NCI-H1417 (cell line): ENCODE data around the gene MMP24OS.
"Not testable (repeated sequence)": the region's sequence is repeated elsewhere in the genome, so short reads cannot be mapped to it uniquely, and the experiment has no call there.

Experiments
- DNase-seq, 3 experiments: peaks; one replicate each; lab custom pipeline; 2025; lab: John Stamatoyannopoulos, UW

Gene MMP24OS

DNA sequence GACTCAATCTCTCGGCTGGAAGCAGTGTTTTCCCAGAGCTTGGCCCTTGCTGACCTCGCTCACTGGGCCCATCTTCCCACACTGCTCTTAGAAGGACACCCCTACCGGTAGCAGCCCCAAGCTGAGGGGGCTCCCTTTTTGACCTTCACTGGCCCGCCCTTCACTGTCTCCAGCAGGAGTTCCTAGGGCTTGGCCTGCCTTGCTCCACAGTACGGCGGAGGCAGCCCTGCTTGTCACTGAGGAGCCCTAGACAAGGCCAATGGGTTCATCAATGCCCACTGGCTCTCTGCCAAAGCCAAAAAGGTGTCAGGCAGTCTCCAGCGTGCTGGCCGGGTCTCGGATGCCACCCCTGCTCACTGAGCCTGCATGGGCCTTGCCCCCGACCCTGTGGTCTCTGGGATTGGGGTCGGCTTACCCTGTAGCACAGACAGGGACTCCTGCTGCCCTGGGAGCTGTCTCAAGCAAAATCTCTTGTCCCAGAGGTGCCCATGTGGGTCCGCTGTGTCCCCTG lies 2.1 kb downstream of the MMP24OS start:
- no peak for DNase-seq

DNA sequence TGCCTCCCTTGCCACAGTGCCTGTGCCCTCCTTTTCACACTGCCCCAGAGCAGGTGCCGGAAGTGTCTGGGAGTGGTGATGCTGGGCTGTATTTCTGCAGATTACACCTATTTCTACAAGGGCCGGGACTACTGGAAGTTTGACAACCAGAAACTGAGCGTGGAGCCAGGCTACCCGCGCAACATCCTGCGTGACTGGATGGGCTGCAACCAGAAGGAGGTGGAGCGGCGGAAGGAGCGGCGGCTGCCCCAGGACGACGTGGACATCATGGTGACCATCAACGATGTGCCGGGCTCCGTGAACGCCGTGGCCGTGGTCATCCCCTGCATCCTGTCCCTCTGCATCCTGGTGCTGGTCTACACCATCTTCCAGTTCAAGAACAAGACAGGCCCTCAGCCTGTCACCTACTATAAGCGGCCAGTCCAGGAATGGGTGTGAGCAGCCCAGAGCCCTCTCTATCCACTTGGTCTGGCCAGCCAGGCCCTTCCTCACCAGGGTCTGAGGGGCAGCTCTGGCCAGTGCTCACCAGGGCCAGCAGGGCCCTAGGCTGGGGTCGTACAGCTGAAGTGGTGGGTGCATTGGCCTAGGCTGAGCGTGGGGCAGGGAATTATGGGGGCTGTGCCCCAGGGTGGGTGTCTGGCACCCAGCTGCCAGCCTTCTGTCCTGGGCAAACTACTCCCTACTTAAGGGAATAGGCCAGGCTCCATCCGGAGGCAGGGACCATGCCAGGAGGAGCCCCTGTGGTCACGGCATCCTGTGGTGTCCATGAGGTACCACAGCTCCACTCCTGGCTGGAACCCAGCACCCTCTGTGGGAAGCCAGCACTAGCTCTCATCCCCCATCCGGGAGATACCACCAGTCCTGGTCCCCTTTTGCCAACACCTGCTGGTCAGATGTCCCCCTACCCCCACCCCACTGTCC lies 3.5 kb downstream of the MMP24OS start:
- DNase-seq, result no peak

DNA sequence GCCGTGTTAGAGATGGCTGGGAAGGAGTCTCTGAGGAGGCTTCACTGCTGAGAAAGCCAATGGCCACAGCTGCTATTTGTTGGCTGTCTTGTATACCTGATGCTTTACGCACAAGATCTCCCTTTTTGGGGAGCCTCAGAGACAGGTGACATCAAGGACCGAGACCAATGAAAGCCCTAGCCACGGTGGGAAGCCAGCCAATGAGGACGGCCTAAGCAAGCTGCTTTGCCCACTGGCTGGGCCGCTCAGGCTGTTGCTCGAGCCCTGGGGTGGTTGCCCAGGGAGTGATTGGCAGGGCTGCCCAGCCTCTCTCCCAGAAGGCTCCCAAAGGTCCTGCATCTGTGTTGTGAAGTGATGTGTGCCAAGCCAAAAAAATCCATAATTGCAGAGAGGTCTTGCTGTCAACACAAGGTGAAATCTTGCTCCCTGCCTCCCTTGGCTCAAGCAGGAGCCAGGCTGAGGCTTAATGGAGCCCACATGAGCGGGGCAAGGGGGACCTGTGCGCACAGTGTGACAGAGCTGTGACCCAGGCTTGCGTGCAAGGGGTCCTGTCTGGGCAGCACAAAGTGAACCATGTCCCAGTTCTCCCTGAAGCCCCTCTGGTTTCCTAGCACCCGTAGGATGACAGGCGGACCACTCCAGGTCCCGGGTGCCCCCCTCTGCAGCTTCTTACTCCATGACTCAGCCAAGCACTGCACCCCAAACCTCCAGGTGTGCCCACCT lies 4.3 kb downstream of the MMP24OS start:
- DNase-seq, result no peak

DNA sequence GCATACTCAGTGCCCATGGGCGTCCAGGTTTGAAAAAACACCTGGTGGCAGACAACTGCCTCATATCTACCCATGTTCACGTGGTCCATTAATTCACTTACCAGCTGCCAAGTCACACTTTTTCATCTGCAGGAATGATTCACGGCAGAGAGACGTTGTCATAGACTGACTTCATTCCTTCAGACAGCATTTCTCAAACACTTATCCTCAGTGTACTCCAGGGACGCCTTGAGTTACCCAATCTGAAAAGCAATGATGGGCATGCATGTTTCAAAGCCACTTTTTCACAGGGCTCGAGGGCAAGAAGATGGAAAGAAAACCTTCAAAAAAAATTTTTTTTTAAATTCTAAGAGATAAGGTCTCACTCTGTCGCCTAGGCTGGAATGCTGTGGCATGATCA lies 6.0 kb downstream of the MMP24OS start:
- no peak for DNase-seq

DNA sequence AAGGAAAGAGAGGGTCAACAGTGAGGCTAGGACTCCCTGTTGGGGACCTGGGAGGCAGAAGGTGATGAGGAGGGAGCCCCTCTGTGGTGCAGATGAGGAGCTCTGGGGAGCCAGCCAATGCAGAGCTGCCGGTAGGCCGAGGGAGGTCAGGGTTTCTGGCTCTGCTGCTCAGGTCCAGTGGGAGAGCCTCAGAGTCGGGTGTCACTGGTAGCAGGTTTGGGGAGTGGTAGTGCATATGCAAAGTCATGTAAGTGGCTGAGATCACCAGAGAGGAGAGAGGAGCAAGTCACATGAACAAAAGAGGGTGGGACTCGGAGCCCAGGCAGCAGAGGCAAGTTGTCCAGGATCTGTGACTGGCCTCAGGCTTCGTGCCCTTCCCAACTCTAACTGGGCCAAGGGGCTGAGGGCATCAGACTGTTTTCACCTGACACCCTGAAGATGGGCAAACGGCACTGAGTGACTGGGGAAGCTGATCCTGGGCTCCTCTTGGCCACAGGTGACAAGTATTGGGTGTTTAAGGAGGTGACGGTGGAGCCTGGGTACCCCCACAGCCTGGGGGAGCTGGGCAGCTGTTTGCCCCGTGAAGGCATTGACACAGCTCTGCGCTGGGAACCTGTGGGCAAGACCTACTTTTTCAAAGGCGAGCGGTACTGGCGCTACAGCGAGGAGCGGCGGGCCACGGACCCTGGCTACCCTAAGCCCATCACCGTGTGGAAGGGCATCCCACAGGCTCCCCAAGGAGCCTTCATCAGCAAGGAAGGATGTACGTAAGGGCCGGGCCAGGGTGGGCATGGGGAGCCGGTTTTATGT lies 6.6 kb downstream of the MMP24OS start:
- no peak for DNase-seq

DNA sequence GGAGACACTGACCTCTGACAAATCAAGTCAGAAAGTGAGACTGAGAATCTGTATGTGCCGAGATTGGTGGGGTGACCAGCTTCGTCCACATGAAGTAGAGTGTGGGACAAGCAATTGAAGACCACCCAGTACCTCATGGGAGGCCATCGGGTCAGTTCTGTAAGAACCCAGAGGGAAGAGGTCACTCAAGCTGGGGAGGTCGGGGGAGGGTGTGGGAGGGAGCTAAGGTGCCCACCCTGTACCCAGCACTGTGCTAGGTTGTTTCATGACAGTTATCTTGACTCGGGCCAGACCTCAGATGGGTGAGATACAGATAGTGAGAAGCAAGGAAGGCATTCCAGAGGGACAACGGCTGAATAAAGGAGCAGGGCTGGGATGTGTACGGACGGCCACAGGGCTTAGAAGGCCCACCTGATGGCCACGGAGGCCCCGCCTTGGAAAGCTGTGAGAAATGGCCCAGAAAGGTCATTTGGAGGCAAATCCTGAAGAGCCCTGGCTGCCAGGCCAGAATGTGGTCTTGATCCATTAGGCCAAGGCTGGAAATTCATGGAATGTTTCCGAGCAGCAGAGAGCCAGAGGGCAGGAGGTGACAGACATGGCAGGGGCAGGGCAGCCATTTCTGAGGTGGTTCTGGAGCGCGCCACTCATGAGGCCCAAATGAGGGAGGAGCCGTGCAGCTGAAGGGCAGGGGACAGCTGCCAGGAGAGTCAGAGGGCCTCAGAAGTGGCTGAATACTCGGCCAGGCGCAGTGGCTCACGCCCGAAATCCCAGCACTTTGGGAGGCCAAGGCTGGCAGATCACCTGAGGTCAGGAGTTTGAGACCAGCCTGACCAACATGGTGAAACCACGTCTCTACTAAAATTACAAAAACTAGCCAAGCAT lies 7.7 kb downstream of the MMP24OS start:
- no peak for DNase-seq

DNA sequence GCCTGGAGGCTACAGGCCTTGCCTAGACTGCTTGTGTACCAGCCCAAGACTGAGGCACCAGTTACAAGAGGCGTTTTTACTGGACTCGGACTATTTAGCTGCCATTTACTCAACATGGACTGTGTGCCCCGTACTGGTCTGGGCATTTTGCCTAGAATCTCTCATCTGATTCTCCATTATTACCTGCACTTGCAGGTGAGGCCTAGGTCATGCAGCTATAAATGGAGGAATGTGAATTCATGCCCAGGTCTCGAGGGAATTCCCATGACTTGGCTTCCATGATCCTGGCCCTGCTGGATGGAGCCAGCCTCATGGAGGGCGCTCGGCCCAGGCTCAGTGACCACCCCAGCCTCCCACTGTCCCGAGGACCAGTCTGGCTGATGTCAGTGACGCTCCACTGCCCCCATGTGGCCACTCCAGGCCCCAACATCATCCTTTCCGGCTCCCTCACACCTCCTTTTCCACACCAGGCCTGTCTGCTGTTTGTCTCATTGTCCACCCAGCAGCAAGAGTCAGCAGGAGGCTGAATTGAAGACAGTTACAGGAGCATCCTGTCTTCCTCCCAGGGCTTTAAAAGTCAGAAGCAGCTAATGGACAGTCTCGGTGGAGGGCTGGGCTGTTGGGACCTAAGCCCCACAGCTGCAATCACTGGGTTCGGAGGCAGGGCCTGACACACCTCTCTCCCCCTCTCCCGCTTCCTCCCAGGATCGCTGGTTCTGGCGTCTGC lies 8.7 kb downstream of the MMP24OS start:
- DNase-seq, result peak; percentile 28 to 60 (median 47)

DNA sequence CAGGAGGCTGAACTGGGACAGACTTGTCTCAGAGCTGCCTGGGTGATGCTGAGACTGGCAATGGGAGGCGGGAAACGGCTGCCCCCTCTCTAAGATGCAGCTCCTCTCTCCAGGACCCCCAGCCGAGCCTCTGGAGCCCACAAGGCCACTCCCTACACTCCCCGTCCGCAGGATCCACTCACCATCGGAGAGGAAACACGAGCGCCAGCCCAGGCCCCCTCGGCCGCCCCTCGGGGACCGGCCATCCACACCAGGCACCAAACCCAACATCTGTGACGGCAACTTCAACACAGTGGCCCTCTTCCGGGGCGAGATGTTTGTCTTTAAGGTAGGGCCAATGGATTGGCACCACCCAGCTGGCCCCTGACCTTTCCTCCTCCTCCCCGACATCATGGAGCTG lies 10.8 kb downstream of the MMP24OS start:
- DNase-seq, result no peak

DNA sequence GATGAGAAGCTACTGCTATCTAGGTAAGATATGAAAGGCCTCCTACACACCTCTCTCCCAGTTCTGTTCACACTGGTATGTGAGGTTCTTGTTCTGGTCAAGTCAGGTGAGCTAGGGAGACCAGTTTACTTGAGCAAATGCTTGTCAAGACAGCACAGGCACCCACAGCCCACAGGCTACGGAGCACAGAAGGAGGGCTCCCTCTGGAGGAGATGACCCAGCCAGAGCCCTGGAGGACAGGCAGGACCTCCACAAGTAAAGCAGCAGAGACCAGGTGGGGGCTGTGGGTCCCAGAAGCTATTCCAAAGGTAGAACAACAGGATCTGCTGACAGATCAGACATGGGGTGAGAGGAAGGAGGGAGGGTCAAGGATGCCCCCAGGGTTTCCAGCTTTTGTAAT lies 13.2 kb downstream of the MMP24OS start:
- no peak for DNase-seq

DNA sequence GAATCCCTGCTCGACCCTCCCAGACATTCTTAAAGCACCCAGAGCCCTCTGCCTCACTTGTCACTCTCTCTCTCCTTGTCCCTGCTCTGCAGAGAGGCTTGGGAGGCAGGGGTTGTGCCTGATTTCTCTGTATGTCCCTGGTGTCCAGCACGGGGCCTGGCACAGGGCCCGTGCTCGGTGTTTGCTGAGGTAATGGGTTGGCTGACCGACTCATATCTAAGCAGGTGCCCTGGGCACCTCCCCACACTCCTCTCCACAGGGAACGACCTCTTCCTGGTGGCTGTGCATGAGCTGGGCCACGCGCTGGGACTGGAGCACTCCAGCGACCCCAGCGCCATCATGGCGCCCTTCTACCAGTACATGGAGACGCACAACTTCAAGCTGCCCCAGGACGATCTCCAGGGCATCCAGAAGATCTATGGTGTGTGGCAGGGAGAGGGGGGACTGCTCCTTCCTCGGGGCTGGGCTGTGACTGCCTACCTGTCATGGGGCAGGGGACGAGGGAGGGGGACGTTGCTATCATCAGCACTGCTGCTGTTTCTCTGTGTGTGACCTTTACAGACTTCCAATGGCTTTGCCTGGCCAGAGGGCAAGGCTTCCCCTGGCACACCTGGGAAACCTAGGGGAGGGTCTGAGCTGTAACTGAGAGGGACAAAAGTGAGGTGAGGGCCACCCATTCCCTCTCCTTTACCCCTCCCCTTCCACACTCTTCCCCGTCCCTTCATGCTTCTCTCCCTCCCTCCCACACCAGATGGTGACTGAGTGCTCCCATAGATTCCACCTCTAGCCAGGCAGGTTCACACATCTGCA lies 14.2 kb downstream of the MMP24OS start:
- DNase-seq, result no peak

DNA sequence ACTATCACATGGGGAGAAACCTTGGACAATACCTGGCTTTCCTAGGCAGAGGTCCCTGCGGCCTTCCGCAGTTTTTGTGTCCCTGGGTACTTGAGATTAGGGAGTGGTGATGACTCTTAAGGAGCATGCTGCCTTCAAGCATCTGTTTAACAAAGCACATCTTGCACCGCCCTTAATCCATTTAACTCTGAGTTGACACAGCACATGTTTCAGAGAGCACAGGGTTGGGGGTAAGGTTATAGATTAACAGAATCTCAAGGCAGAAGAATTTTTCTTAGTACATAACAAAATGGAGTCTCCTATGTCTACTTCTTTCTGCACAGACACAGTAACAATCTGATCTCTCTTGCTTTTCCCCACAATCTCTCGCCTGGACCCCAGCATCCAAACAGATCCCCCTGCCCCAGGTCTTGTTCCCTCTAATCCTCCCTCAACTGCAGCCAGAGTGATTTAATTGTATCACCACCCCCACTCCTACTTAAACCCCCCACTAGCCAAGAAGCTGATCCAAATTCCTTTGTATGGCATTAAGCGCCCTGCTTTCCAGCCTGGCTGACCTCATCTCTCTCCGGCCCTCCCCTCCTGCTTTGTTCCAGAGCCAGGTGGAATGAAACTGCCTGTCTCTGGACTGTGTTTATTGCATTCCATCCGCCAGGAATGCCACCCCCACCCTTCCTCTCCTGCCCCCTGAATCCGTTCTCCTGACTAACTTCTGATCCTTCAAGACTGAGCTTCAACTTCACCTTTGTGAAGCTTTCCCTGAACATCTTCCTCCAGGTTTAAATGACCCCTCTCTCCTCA lies 15.0 kb downstream of the MMP24OS start:
- DNase-seq, result not testable (repeated sequence)

DNA sequence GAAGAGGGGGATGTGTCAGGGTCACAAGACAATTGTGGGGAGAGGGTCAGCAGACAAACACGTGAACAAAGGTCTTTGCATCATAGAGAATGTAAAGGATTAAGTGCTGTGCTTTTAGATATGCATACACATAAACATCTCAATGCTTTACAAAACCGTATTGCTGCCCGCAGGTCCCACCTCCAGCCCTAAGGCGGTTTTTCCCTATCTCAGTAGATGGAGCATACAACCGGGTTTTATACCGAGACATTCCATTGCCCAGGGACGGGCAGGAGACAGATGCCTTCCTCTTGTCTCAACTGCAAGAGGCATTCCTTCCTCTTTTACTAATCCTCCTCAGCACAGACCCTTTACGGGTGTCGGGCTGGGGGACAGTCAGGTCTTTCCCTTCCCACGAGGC lies 15.6 kb downstream of the MMP24OS start:
- DNase-seq, result not testable (repeated sequence)

DNA sequence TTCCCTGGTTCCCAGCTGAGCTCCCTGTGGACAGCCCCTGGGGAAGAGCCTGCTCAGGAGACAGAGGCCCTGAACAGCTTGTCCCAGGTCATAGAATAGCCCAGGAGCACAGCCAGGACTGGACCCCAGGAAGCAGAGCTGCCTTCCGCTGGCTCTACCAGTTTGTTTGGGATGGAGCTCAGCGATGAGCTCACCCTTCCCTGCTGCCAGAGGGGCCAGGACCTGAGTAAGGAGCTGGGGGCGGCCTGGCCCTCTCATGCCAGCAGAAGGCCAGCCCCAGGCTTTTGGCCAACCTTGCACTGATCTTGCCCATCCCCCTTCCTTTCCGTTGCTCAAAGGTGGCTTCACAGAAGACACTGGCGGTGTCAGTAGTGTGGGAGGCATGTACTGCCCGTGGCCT lies 17.5 kb downstream of the MMP24OS start:
- DNase-seq, result no peak

DNA sequence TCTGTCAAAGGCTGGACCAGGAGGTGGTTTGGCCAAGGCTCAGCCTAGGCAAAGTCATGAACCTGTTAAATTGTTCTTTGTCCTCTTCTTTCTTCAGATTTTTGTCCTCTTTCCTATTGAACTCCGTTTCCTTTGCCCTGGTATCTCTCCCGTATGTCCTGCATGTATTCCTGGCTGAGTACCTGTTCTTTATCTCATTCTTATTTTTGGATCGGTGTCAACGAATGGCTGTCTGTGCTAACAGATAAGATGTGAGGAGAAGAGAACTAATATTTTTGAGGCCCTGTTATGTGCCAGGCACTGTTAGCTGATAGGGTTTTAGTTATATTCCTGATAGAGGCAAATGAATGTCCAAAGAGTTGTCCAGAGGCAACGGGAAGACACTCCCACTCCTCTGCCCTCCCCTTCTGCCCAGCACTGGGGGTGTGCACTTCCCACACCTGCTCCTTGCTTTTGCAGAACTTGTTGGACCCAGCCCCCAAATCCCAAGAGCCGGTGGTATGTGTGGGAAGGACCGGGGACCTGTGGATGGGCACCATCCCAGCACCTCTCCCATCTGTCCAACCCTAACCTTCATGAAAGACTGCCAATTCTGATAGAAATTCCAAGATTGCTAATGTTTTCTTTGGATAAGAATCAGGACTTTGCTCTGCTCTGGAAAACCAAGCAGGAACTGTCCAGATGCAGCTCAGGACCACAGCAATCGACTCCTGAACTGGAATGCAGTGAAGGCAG lies 20.6 kb downstream of the MMP24OS start:
- no peak for DNase-seq

DNA sequence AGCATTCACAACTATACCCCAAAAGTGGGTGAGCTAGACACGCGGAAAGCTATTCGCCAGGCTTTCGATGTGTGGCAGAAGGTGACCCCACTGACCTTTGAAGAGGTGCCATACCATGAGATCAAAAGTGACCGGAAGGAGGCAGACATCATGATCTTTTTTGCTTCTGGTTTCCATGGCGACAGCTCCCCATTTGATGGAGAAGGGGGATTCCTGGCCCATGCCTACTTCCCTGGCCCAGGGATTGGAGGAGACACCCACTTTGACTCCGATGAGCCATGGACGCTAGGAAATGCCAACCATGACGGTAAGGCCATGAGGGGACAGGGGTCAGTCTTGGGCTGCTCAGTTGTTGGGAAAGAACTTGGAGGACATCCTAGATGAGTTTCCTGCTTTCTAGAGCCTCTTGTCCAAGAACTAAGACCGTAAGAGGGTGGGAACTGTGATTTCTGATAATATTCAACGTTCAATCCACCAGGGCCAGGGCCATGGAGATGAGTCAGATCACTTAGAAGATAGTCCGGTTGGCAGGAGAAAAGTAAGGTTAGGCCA lies 23.4 kb downstream of the MMP24OS start:
- no peak for DNase-seq

DNA sequence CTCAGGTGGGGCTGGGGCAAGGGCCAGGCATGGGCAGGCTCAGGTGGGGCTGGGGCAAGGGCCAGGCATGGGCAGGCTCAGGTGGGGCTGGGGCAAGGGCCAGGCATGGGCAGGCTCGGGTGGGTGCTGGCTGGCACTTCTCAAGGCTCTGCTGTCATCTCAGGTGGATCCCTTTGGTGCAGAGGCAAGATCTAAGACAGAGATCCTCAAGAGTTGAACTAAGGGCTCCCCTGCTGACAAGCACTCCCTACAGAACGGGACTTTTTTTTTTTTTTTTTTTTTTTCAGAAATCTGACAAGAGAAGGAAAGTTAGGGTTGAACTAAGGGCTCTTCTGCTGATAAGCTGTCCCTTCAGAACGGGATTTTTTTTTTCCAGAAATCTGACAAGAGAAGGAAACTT lies 24.9 kb downstream of the MMP24OS start:
- DNase-seq, result no peak

DNA sequence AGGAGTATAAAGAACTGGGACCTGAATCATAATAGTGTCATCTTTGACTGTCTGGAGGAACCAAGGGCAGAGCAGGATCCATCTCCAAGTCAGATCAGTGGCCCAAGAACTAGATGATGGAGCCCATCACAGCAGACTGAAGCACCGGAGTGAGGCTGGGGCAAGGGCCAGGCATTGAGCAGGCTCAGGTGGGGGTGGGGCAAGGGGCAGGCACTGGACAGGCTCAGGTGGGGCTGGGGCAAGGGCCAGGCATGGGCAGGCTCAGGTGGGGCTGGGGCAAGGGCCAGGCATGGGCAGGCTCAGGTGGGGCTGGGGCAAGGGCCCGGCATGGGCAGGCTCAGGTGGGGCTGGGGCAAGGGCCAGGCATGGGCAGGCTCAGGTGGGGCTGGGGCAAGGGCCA lies 25.3 kb downstream of the MMP24OS start:
- DNase-seq, result not testable (repeated sequence)

DNA sequence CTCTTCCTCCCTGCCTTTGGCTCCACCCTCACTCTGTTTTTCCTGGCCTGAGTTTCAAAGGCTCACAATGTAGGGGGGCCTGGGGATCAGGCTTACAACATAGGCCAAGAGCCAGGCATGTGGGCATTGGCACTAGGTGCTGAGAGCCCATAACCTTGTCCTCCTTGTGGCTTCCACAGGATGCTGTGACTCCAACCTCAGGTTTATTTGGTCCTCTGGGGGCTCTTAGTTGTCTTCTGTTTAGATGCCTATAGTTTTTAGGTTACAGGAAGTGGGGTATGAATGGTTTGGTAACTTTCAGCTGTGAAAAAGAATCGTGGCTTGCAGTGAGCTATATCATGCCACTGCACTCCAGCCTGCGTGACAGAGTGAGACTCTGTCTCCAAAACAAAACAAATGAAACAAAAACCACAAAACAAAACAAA lies 25.9 kb downstream of the MMP24OS start:
- DNase-seq, result no peak
